ENCODE results near the gene LCN15.

DNA sequence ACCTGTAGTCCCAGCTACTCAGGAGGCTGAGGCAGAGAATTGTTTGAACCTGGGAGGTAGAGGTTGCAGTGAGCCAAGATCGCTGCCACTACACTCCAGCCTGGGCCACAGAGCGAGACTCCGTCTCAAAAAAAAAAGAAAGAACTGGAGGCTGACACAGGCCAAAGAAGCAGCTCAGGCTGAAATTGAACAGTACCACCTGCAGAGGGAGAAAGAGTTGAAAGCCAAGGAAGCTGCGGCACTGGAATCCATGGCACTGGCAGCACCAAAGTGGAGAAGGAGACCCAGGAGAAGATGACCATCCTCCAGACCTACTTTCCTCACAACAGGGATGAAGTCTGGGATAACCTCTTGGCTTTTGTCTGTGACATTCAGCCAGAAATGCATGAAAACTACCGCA, 15.5 kb upstream of the LCN15 start:
- no peak for TF ChIP-seq POLR2AphosphoS5 (IDR thresholded peaks at IDR 0.05)
- TF ChIP-seq, protein P1, sequence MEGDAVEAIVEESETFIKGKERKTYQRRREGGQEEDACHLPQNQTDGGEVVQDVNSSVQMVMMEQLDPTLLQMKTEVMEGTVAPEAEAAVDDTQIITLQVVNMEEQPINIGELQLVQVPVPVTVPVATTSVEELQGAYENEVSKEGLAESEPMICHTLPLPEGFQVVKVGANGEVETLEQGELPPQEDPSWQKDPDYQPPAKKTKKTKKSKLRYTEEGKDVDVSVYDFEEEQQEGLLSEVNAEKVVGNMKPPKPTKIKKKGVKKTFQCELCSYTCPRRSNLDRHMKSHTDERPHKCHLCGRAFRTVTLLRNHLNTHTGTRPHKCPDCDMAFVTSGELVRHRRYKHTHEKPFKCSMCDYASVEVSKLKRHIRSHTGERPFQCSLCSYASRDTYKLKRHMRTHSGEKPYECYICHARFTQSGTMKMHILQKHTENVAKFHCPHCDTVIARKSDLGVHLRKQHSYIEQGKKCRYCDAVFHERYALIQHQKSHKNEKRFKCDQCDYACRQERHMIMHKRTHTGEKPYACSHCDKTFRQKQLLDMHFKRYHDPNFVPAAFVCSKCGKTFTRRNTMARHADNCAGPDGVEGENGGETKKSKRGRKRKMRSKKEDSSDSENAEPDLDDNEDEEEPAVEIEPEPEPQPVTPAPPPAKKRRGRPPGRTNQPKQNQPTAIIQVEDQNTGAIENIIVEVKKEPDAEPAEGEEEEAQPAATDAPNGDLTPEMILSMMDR (IDR thresholded peaks at IDR 0.05), result no peak

All from stomach (tissue), 4 donors.